Immature natural killer cell (primary cell): ENCODE measurements around the gene MPHOSPH10. TPM values are rescaled to one million over a fixed set of nuclear protein-coding genes. Genes with fewer than 3 reads are reported as not detected.
A peak's percentile ranks its signal among the peaks of the same experiment; 100 is the strongest.
"Not testable (repeated sequence)": the region's sequence is repeated elsewhere in the genome, so short reads cannot be mapped to it uniquely, and the experiment has no call there.

Experiments
- DNase-seq, 3 donors: peaks; one replicate each; pipeline ENCODE4 v3.0.0; 2022; ENCODE audit warnings: mixed read lengths in 1 of 3
- H3K27ac Mint-ChIP-seq, 6 donors: one replicate each; pipeline ENCODE4 v1.8.0; 2020; ENCODE audit warnings: mixed read lengths in 6 of 6, mild to moderate bottlenecking in 5 of 6, inconsistent platforms in 4 of 6, moderate library complexity in 3 of 6
- H3K27me3 Mint-ChIP-seq, 3 donors: one replicate each; pipeline ENCODE4 v1.8.0; 2020 to 2021; ENCODE audit warnings: low read depth in 3 of 3, mild to moderate bottlenecking in 3 of 3, mixed read lengths in 3 of 3, moderate library complexity in 3 of 3, inconsistent platforms in 1 of 3
- H3K36me3 Mint-ChIP-seq, 3 donors: one replicate each; pipeline ENCODE4 v1.8.0; 2020; ENCODE audit warnings: mixed read lengths in 3 of 3, inconsistent platforms in 2 of 3, mild to moderate bottlenecking in 2 of 3
- H3K4me1 Mint-ChIP-seq, 2 donors: one replicate each; pipeline ENCODE4 v1.8.0; 2020; ENCODE audit warnings: inconsistent platforms in 2 of 2, mild to moderate bottlenecking in 2 of 2, mixed read lengths in 2 of 2, moderate library complexity in 1 of 2
- H3K4me3 Mint-ChIP-seq, 5 donors: one replicate each; pipeline ENCODE4 v1.8.0; 2020; ENCODE audit warnings: mild to moderate bottlenecking in 5 of 5, mixed read lengths in 5 of 5, inconsistent platforms in 3 of 5, moderate library complexity in 3 of 5
- H3K9me3 Mint-ChIP-seq, 6 donors: one replicate each; pipeline ENCODE4 v1.8.0; 2020; ENCODE audit warnings: mild to moderate bottlenecking in 6 of 6, mixed read lengths in 6 of 6, inconsistent platforms in 4 of 6, moderate library complexity in 3 of 6
- polyA plus RNA-seq, 3 donors: library from polyadenylated mRNA; unstranded; fragments of 300-500 nt; fragmentation: Illumina TruSeq; gene quantifications; one replicate each; pipeline ENCODE4 v1.2.3, GENCODE V29; 2021

Gene MPHOSPH10
- polyA plus RNA-seq = 10 to 100 TPM in 2 of 3 donors, 1 to 10 TPM in 1; 7.7 to 22.6 (median 13.4) TPM

- Mint-ChIP-seq H3K9me3 (no peaks in the 10 kb centered on the region), H3K27ac (no peak within 1 kb of the TSS), H3K4me1 (peaks cover 18 to 25% of the 10 kb centered on the region in 2 donors), H3K4me3 (no peak within 1 kb of the TSS), H3K27me3 (peaks cover 0 to 7% (median 5%) of the 10 kb centered on the region in 3 donors), H3K36me3 (peaks cover 0 to 12% (median 9%) of the 10 kb centered on the region in 3 donors)
- DNase-seq = peak; percentile 84 to 88 (median 86)
Measured at GRCh38 chr2:71130152-71130904, at the start of gene MPHOSPH10, which contains the start of gene MCEE. Gene MPHOSPH10, plus strand, starts transcription at chr2:71130634. Its CDS starts 32 bp downstream, at chr2:71130666. Gene MCEE, minus strand, starts transcription at chr2:71130229. Its CDS starts 10 bp downstream, at chr2:71130219.

- H3K36me3 Mint-ChIP-seq = peaks cover 8 to 11% (median 10%) of the 10 kb centered on the region in 3 donors
- peaks cover 0 to 9% (median 6%) of the 10 kb centered on the region in 3 donors for H3K27me3 Mint-ChIP-seq
- H3K4me3 Mint-ChIP-seq = peak overlapping the region in 3 of 5 donors; percentile 27 to 42 (median 28)
- peaks cover 11 to 15% of the 10 kb centered on the region in 2 donors for H3K4me1 Mint-ChIP-seq
- peak; percentile 17 to 46 (median 19) for DNase-seq
- H3K9me3 Mint-ChIP-seq = peaks cover 0 to 2% (median 0%) of the 10 kb centered on the region in 6 donors
- H3K27ac Mint-ChIP-seq = peak overlapping the region in 2 of 6 donors; percentile 22 to 75
Measured at GRCh38 chr2:71082402-71083252, 47.8 kb upstream of the MPHOSPH10 start.

GRCh38 chr2:71083297-71083696, 47.1 kb upstream of the MPHOSPH10 start:
- H3K27ac Mint-ChIP-seq = not testable (repeated sequence)
- peaks cover 11 to 15% of the 10 kb centered on the region in 2 donors for H3K4me1 Mint-ChIP-seq

GRCh38 chr2:71083752-71084312, 46.6 kb upstream of the MPHOSPH10 start:
- H3K27me3 Mint-ChIP-seq, DNase-seq, H3K9me3 Mint-ChIP-seq, H3K36me3 Mint-ChIP-seq: not testable (repeated sequence)
- H3K4me1 Mint-ChIP-seq = peaks cover 11 to 15% of the 10 kb centered on the region in 2 donors
- peak overlapping the region in 1 of 6 donors; percentile 13 for H3K27ac Mint-ChIP-seq
- peak overlapping the region; percentile 18 to 63 (median 27) for H3K4me3 Mint-ChIP-seq

More at GRCh38 chr2:71083297-71083696, 47.1 kb upstream of the MPHOSPH10 start:
- H3K27me3 Mint-ChIP-seq, DNase-seq, H3K4me3 Mint-ChIP-seq, H3K9me3 Mint-ChIP-seq, H3K36me3 Mint-ChIP-seq: not testable (repeated sequence)

GRCh38 chr2:71085325-71086003, 45.0 kb upstream of the MPHOSPH10 start:
- not testable (repeated sequence) for H3K9me3 Mint-ChIP-seq, DNase-seq, H3K27ac Mint-ChIP-seq, H3K36me3 Mint-ChIP-seq, H3K27me3 Mint-ChIP-seq, H3K4me3 Mint-ChIP-seq
- peaks cover 11 to 15% of the 10 kb centered on the region in 2 donors for H3K4me1 Mint-ChIP-seq

GRCh38 chr2:71089475-71089874, 41.0 kb upstream of the MPHOSPH10 start:
- not testable (repeated sequence) for H3K4me3 Mint-ChIP-seq, H3K4me1 Mint-ChIP-seq, H3K9me3 Mint-ChIP-seq, H3K27ac Mint-ChIP-seq, H3K27me3 Mint-ChIP-seq, H3K36me3 Mint-ChIP-seq, DNase-seq

GRCh38 chr2:71091808-71092207, 38.6 kb upstream of the MPHOSPH10 start:
- not testable (repeated sequence) for H3K27ac Mint-ChIP-seq, H3K4me1 Mint-ChIP-seq, H3K36me3 Mint-ChIP-seq, DNase-seq, H3K9me3 Mint-ChIP-seq, H3K4me3 Mint-ChIP-seq, H3K27me3 Mint-ChIP-seq

GRCh38 chr2:71092491-71093260, 37.8 kb upstream of the MPHOSPH10 start:
- not testable (repeated sequence) for H3K27ac Mint-ChIP-seq, H3K36me3 Mint-ChIP-seq, H3K9me3 Mint-ChIP-seq, H3K27me3 Mint-ChIP-seq, H3K4me1 Mint-ChIP-seq, DNase-seq, H3K4me3 Mint-ChIP-seq

GRCh38 chr2:71100195-71100964, 30.1 kb upstream of the MPHOSPH10 start:
- no peaks in the 10 kb centered on the region for H3K36me3 Mint-ChIP-seq
- no peaks in the 10 kb centered on the region for H3K9me3 Mint-ChIP-seq
- peaks cover 0 to 5% (median 3%) of the 10 kb centered on the region in 3 donors for H3K27me3 Mint-ChIP-seq
- H3K4me1 Mint-ChIP-seq = no peaks in the 10 kb centered on the region
- H3K27ac Mint-ChIP-seq = no peak overlapping the region
- DNase-seq = peak; percentile 13 to 35 (median 27)
- H3K4me3 Mint-ChIP-seq = no peak overlapping the region

- Mint-ChIP-seq H3K36me3 (no peaks in the 10 kb centered on the region), H3K27ac (no peak overlapping the region), H3K4me3 (no peak overlapping the region), H3K9me3 (no peaks in the 10 kb centered on the region), H3K4me1 (no peaks in the 10 kb centered on the region), H3K27me3 (peaks cover 0 to 5% (median 3%) of the 10 kb centered on the region in 3 donors)
- no peak for DNase-seq
Measured at GRCh38 chr2:71101656-71102055, 28.8 kb upstream of the MPHOSPH10 start.

GRCh38 chr2:71102981-71103681, 27.3 kb upstream of the MPHOSPH10 start:
- DNase-seq = no peak
- no peak overlapping the region for H3K27ac Mint-ChIP-seq
- H3K4me3 Mint-ChIP-seq = no peak overlapping the region
- peaks cover 0 to 2% (median 0%) of the 10 kb centered on the region in 3 donors for H3K36me3 Mint-ChIP-seq
- peaks cover 0 to 5% (median 3%) of the 10 kb centered on the region in 3 donors for H3K27me3 Mint-ChIP-seq
- H3K4me1 Mint-ChIP-seq = no peaks in the 10 kb centered on the region
- no peaks in the 10 kb centered on the region for H3K9me3 Mint-ChIP-seq

- no peaks in the 10 kb centered on the region for H3K4me1 Mint-ChIP-seq
- H3K4me3 Mint-ChIP-seq = no peak overlapping the region
- H3K27ac Mint-ChIP-seq = no peak overlapping the region
- no peaks in the 10 kb centered on the region for H3K9me3 Mint-ChIP-seq
- no peak for DNase-seq
- H3K36me3 Mint-ChIP-seq = peaks cover 1 to 9% (median 3%) of the 10 kb centered on the region in 3 donors
- peaks cover 0 to 5% (median 3%) of the 10 kb centered on the region in 3 donors for H3K27me3 Mint-ChIP-seq
Measured at GRCh38 chr2:71103809-71104208, 26.6 kb upstream of the MPHOSPH10 start.
